Left colon (tissue), 2 donors: ENCODE measurements around the gene SRP72. TPM values are rescaled to one million over a fixed set of nuclear protein-coding genes. Genes with fewer than 3 reads are reported as not detected.
A peak's percentile ranks its signal among the peaks of the same experiment; 100 is the strongest.

ENCODE experiments used
- ATAC-seq: fragments of 200-7000 bp; cut with Tn5 transposase; one replicate; pipeline ENCODE4 v1.9.1; 2020; ENCODE audit warnings: mild to moderate bottlenecking, moderate library complexity
- DNase-seq, 2 donors: peaks; one replicate each; pipeline ENCODE4 v3.0.0-alpha.2; 2020
- intact Hi-C, 2 donors: fragments of 100-400 bp; cut with DNase I in 1 of 2; cut with micrococcal nuclease in 1 of 2; formaldehyde crosslinking; loops; one replicate each; pipeline versions ENCODE4 v1.11.2 to v1.14.0; 2022; cut with DNase I, micrococcal nuclease
- total RNA-seq, 2 donors: library from RNA; stranded (reverse); fragmentation: NEBNext Ultra II Directional; extraction: Animal tissue kit (Norgen Biotek cat#: 25700); gene quantifications; one replicate each; pipeline ENCODE4 v1.2.1, GENCODE V29; 2021
- donor health status: DM: no; HTN: no; CAD: no.
- donor health status: DM: yes; HTN: yes; CAD: no.

The SRP72 gene
- total RNA-seq, 2 donors from 2014 or later, result 61.6 to 62.7 TPM

DNA sequence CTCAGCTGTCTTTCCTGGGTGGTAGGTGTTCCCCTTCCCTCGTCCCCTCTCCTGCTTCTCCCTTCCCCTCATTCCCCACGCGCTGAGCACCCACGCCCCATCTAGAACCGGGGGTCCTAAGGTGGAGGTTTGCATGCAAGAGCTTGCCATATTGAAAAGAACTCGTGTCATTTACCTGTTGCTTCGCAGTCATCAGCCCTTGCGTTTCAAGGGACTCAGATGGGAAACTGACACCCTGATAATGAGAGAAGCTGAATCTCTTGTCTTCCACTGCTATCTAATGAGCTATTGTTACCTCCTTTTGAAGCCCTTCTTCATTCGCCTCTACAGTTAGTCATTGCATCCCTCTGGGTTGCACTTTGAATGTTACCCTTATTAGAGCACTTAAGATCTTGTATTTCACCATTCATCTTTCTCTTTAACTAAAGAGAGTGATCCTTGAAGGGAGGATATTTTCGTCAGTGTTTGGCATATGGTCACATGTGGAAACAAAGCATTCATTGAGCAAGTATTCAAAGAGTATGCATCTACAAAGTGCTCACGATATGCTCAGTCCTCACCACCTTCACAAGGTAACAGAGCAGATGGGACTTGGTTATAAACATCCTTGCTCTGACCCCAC is 63.8 kb downstream of the SRP72 start:
- DNase-seq (no peak), ATAC-seq (no peak)
- intact Hi-C loops, result no loop called here

DNA sequence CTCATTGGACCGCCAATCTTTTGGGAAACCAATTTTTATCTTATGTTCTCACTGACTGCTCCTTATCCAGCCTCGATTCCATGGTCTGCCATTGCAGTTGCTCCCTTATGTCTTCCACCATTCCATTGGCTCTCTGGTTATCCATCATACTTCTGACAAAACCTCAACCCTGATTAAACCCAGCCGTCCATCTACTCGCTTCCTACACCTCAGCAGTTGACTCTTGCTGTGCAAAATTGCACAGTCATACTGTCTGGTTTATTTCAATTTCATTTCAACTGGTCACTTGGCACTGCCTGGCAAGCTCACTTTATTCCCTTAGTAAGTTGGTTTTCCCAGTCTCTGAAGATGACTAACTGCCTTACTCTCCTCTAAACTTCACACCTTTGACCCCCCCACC is 64.4 kb downstream of the SRP72 start:
- no peak for DNase-seq
- intact Hi-C loops, result no loop called here

DNA sequence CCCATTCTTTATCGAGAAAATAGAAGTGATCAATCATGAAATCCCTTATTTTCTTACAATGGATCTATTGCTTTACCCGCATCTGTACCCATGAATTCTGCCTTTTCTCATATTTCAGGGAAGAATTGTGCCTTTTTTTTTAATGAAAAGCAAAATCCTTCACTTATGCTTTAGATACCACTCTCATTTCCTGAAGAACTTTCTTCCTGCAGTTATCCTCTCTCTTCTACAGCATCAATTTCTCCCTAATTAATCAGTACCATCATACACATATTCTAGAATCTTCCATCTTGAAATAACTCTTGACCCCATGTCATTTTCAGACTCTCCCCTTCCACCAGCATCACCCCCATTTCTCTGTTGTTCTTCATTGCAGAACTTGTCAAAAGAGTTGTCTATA is 64.8 kb downstream of the SRP72 start:
- DNase-seq (no peak), ATAC-seq (no peak)
- intact Hi-C loops, result no loop called here

More for the DNA sequence above, 64.4 kb downstream of the SRP72 start:
- ATAC-seq, result no peak

DNA sequence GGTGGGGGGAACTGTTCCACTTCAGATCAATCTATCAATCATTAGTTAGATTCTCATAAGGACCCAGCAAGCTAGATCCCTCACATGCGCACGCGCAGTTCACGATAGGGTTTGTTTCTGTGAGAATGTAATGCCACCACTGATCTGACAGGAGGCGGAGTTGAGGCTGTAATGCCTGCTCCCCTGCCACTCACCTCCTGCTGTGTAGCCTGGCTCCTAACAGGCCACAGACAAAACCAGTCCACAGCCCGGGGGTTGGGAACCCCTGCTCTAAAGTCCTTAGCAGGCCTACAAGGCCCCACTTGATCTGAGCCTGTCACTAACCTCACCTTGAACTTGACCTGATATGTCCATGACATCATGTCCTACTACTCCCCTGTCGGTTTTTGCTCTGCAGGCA is 68.5 kb downstream of the SRP72 start:
- no peak for ATAC-seq

DNA sequence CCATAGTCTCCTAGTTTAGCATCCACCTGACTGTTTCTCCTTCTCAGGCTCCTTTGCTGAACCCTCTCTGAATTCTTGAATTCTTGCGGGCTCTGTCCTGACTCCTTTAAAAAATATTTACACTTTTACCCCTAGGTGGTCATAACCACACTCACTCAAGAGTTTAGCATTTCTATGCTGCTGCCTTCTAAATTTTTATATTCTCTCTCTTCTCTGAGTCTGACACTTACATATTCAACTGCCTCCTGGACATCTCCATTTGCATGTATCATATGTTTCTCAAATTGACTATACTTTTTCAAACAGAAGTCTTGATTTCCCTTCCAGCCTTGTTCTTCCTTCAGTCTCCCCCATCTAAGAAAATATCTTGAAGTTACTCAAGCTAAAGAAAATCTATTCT is 69.7 kb downstream of the SRP72 start:
- DNase-seq (no peak), ATAC-seq (no peak)
- intact Hi-C loops, result no loop called here

More for the DNA sequence above, 68.5 kb downstream of the SRP72 start:
- intact Hi-C loops, result no loop called here
- DNase-seq, result no peak

DNA sequence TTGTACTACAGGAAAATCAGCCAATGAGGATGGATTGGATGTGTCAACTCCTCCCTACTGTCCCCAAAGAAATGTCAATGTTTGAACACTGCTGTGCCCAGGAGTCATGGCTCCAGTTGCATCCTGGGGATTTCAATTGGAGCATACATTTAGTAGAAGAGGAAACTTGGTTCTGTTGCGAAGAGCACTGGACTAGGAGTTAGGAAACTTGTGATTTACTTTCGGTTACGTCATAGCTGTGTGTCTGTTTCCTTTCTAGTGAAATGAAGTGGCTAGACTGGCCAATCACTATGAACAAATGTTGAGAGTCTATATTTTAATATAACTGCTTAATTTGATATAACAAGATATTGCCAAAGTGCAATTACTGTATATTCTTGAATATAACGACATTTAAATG is 73.4 kb downstream of the SRP72 start:
- intact Hi-C loops, result loop anchor here in 1 of 2 donors (10.0 kb wide), 1 partner anchor 116 kb away; no protein-coding TSS in a partner anchor
- ATAC-seq (no peak), DNase-seq (no peak)

DNA sequence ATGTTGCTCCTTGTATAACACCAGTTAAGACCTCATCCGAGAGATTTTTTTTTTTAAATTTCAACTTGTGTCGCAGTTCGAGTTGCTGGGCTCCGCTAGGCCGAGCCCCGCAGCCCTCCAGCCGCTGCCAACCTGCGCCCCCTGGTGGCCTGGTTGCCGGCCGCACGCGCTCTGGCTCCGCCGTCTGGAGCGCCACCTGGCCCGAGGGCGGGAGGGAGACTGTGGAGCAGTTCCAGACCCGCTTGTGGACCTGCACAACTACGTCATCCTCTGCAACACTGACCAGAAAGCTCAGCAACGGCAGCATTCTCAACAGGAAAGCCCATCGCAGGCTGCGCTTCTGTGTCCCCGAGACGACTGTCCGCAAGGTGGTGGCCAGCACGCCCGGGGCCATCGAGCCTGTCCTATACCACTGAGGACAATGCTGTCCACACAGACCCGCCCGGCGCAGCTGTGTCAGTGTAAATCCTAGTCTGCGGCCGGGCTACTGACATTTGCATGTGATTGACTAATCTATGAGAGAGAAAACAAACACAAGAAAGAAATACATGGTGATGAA is 77.2 kb downstream of the SRP72 start:
- DNase-seq (peak; percentile 62 to 88), ATAC-seq (peak; percentile 100)
- intact Hi-C loops, result loop anchor here in 1 of 2 donors (10.0 kb wide), 1 partner anchor 120 kb away; no protein-coding TSS in a partner anchor

DNA sequence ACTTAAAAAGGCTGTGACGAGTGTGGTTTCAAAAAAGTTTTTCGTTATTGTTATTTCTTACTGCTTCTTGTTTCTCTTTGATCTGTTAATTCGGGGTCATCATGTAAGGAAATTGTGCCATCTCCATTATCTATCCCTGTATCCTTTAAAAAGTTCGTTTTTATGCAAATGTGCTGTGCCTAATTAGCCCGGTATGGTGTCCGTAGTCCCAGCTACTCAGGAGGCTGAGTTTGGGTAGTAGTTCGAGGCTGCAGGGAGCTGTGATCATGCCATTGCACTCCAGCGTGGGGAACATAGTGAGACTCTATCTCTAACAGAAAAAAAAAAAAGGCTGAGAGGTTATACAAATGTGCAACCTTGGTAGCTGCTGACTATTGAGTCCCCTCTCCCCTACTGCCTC is 83.2 kb downstream of the SRP72 start:
- intact Hi-C loops, result no loop called here
- no peak for ATAC-seq
- DNase-seq, result no peak

DNA sequence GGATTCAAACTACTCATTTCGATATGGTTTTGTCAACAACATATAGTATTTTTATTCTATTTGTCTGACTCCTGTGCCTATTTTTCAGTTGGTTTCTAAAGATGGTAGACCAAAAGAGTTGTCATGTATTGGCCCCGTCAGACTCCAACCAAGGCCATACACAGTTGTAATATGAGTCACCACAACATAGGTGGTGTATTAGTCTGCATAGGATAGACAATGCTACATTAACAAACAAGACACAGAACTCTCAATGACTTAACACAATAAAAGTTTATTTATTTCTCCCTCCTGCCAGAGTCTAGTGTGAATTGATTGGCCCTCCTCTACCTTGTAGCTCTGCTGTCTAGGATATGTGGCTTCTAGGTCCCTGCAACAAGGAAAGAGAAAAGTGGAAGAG is 84.1 kb downstream of the SRP72 start:
- no peak for ATAC-seq
- intact Hi-C loops, result no loop called here

DNA sequence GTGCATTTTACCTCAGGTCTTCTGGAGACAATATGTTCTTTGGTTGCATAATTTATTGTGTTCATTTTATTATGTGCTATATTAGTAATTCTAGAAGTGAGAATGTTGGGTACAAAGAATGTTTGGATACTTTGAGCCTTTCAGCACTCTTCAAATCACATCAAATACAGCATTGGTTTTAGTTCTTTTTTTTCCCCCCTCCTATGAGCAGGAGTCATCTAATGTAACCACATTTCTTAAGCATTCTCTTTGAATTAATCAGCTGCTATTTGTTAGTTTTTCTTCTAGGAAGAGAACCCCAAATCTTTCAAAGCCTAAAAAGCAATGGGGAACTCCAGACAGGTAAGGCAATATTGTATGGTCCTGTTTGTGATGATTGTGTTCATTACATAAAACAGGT is 84.9 kb downstream of the SRP72 start:
- intact Hi-C loops, result no loop called here
- DNase-seq (no peak), ATAC-seq (no peak)

More for the DNA sequence above, 84.1 kb downstream of the SRP72 start:
- DNase-seq, result no peak

Other genes with a start within 250 kb of the SRP72 start
- gene AASDH, start 80.1 kb upstream of the SRP72 start, total RNA-seq, result 1 to 10 TPM; 6.5 to 9.8 TPM
- gene PPAT, start 32.0 kb upstream of the SRP72 start, total RNA-seq, result 1 to 10 TPM; 5.9 to 6.6 TPM
- gene PAICS, start 31.4 kb upstream of the SRP72 start, total RNA-seq, result 10 to 100 TPM; 32.9 to 55.2 TPM
- under 1 TPM in 1 of 2 donors, not detected in 1; 0.15 TPM for gene ARL9, start 38.2 kb downstream of the SRP72 start, total RNA-seq
- gene HOPX, start 213.7 kb downstream of the SRP72 start, total RNA-seq, result 1 to 10 TPM in 1 of 2 donors, under 1 TPM in 1; 0.76 to 2.7 TPM